ENCODE data around the gene DACT2. TPM values are rescaled to one million over a fixed set of nuclear protein-coding genes. Genes with fewer than 3 reads are reported as not detected.

DACT2 gene
- total and polyA plus RNA-seq, 2 of the 8 experiments (the other 6 are each of a cell fraction or from before 2014, with no cell fraction given), result 2.9 to 3.1 TPM

DNA sequence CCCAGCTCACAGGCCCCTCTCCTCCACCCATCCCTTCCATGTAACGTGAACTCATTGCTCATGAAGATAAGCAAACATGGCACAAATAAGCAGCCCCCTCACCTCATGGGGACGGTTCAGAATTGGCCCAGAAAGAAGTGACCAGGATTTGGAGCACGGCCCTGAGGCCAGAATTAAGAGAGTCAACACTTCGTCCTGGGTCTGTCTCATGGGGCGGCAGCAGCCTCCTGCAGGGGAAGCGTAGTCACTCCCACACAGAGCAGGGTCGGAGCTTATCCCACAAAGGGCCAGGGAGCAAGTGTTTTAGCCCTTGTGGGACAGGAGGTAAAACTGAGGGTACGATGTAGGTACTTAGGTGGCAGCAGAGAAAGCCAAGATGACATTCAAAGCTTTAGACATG is 28.6 kb upstream of the DACT2 start:
- H3K4me1 ChIP-seq (replicated peaks in 1 of 4; ENCODE audit: control insufficient read depth in 3 of 4, insufficient read depth in 4 of 4, low read length in 3 of 4), result peaks cover 0 to 3% (median 0%) of the 10 kb centered on the region in 4 experiments; a peak in 1 of 7 replicates
- no peak overlapping the region for H3K4me3 ChIP-seq (ENCODE audit: extremely low read depth in 1 of 4, insufficient read depth in 2 of 4, low read depth in 3 of 4, low read length in 4 of 4)
- no peaks in the 10 kb centered on the region for H3K23me2 ChIP-seq (ENCODE audit: low read depth, low read length)
- H2AK5ac ChIP-seq (ENCODE audit: low read depth, low read length), result no peak overlapping the region
- ChIA-PET POLR2A (ENCODE audit: partially characterized antibody) (interaction anchor here (1.0 kb wide), 1 partner anchor 15 kb away, joined by 3 read pairs; no protein-coding TSS in a partner anchor), CTCF (ENCODE audit: partially characterized antibody) (interaction anchor here (0.8 to 1.4 kb wide), 5 partner anchors 8 to 154 kb away, joined by 3 to 6 read pairs (median 3); no protein-coding TSS in a partner anchor)
- no peak overlapping the region for H3K14ac ChIP-seq (ENCODE audit: insufficient read length)
- no peaks in the 10 kb centered on the region for H3K79me1 ChIP-seq (ENCODE audit: low read depth, low read length)
- H4K20me1 ChIP-seq (replicated peaks in 1 of 2; ENCODE audit: control insufficient read depth in 1 of 2, insufficient read depth in 2 of 2, low read length in 2 of 2), result no peaks in the 10 kb centered on the region
- no peak overlapping the region for H3K56ac ChIP-seq (replicated peaks; ENCODE audit: insufficient read length, low read depth, low read length)
- H2BK5ac ChIP-seq (ENCODE audit: low read depth, low read length), result no peak overlapping the region
- no peak overlapping the region for H2BK120ac ChIP-seq (replicated peaks; ENCODE audit: low read depth, low read length)
- no peak overlapping the region for H3K27ac ChIP-seq (ENCODE audit: low read depth, low read length)
- no peak overlapping the region for H3K23ac ChIP-seq (ENCODE audit: insufficient read length)
- no peak overlapping the region for H4K8ac ChIP-seq (ENCODE audit: extremely low read depth, insufficient read depth, low read length)
- H3K18ac ChIP-seq (ENCODE audit: extremely low read depth, low read length), result no peak overlapping the region
- no peaks in the 10 kb centered on the region for H3K36me3 ChIP-seq (ENCODE audit: control insufficient read depth in 2 of 4, insufficient read depth in 4 of 4, low read length in 3 of 4)
- no peak overlapping the region for H2BK12ac ChIP-seq (ENCODE audit: low read depth, low read length)
- no peak overlapping the region for H4K5ac ChIP-seq (ENCODE audit: insufficient read length, low read depth, low read length)
- no peak overlapping the region for H3K9ac ChIP-seq (replicated peaks in 1 of 4; ENCODE audit: extremely low read depth in 1 of 4, low read depth in 3 of 4, low read length in 3 of 4)
- no peaks in the 10 kb centered on the region for H3K79me2 ChIP-seq (ENCODE audit: control insufficient read depth in 1 of 2, insufficient read depth in 2 of 2, low read length in 2 of 2)
- no peak overlapping the region for H3K4me2 ChIP-seq (ENCODE audit: insufficient read depth in 1 of 2, low read depth in 2 of 2, low read length in 2 of 2)
- H3K27me3 ChIP-seq (replicated peaks in 1 of 4; ENCODE audit: control insufficient read depth in 3 of 4, extremely low read depth in 1 of 4, insufficient read depth in 3 of 4, low read length in 3 of 4), result no peaks in the 10 kb centered on the region; a peak in 1 of 7 replicates
- WGBS, 2 experiments (ENCODE audit: extremely low coverage in 1 of 2, insufficient coverage in 1 of 2, insufficient read length in 1 of 2, insufficient replicate concordance in 2 of 2, low coverage in 1 of 2, low lambda C conversion rate in 2 of 2, missing lambda C conversion rate in 1 of 2), result 80% methylated on average over 7 of the region's 8 CpGs; no CpG with 5 or more reads in 1 of the 2 experiments
- no peak overlapping the region for H2BK20ac ChIP-seq (ENCODE audit: low read length)
- TF ChIP-seq RFX5 (IDR thresholded peaks at IDR 0.05; ENCODE audit: borderline replicate concordance, low read depth, low read length) (no peak), EGR1 (IDR thresholded peaks at IDR 0.05; ENCODE audit: borderline replicate concordance, low read depth, low read length) (no peak), CEBPB (IDR thresholded peaks at IDR 0.05; ENCODE audit: low read depth, low read length) (no peak), SP1 (IDR thresholded peaks at IDR 0.05; ENCODE audit: low read depth, low read length) (no peak), SIX5 (IDR thresholded peaks at IDR 0.05; ENCODE audit: low read depth, low read length) (no peak), RNF2 (IDR thresholded peaks at IDR 0.05; ENCODE audit: borderline replicate concordance, low read depth, low read length, missing control alignments, poor library complexity, severe bottlenecking) (no peak), TAF7 (optimal IDR thresholded peaks at IDR 0.05; ENCODE audit: borderline replicate concordance, low read depth, low read length) (no peak), YY1 (IDR thresholded peaks at IDR 0.05; ENCODE audit: low read depth, low read length) (no peak), TCF12 (IDR thresholded peaks at IDR 0.05; ENCODE audit: low read depth, low read length) (no peak), PHF8 (conservative IDR thresholded peaks at IDR 0.05; ENCODE audit: low read depth, low read length) (no peak)
- TF ChIP-seq, protein P1, sequence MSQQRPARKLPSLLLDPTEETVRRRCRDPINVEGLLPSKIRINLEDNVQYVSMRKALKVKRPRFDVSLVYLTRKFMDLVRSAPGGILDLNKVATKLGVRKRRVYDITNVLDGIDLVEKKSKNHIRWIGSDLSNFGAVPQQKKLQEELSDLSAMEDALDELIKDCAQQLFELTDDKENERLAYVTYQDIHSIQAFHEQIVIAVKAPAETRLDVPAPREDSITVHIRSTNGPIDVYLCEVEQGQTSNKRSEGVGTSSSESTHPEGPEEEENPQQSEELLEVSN (IDR thresholded peaks at IDR 0.05), result no peak
- TF ChIP-seq, protein P2, sequence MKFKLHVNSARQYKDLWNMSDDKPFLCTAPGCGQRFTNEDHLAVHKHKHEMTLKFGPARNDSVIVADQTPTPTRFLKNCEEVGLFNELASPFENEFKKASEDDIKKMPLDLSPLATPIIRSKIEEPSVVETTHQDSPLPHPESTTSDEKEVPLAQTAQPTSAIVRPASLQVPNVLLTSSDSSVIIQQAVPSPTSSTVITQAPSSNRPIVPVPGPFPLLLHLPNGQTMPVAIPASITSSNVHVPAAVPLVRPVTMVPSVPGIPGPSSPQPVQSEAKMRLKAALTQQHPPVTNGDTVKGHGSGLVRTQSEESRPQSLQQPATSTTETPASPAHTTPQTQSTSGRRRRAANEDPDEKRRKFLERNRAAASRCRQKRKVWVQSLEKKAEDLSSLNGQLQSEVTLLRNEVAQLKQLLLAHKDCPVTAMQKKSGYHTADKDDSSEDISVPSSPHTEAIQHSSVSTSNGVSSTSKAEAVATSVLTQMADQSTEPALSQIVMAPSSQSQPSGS (IDR thresholded peaks at IDR 0.05; ENCODE audit: low read length), result no peak
- H2BK15ac ChIP-seq (ENCODE audit: low read length), result no peak overlapping the region
- DNase-seq (ENCODE audit: low read depth in 1 of 2, low spot score in 2 of 2) (no peak), FAIRE-seq (no peak)
- no peaks in the 10 kb centered on the region for H3K9me3 ChIP-seq (ENCODE audit: insufficient read depth in 2 of 2, low read depth in 1 of 2, low read length in 1 of 2)
- no peak overlapping the region for H4K91ac ChIP-seq (replicated peaks; ENCODE audit: insufficient read length, low read length)
- no peak overlapping the region for H3K4ac ChIP-seq (replicated peaks; ENCODE audit: insufficient read length, low read depth, low read length)
- no peak overlapping the region for H2AFZ ChIP-seq (ENCODE audit: low read length)
